Astrocyte of the spinal cord (primary cell): ENCODE data around the gene MAGEA10.
"Not testable (repeated sequence)": the region's sequence is repeated elsewhere in the genome, so short reads cannot be mapped to it uniquely, and the experiment has no call there.

Source experiments
- DNase-seq: peaks from one replicate; pipeline ENCODE4 v3.0.0; 2011; ENCODE audit warnings: low read depth, low spot score
- H3K4me3 ChIP-seq: 2 replicates; pipeline ENCODE4 v1.5.1; 2011; ENCODE audit warnings: low read depth, mild to moderate bottlenecking, low read length, moderate library complexity
- in situ Hi-C: cut with HindIII; loops from 2 replicates; pipeline ENCODE4 v1.10.0; 2017; ENCODE audit warnings: low sequenced_read_pairs
- TF ChIP-seq, protein P1 (sequence below): IDR thresholded peaks from 2 replicates; pipeline ENCODE4 v1.5.1; 2012; ENCODE audit warnings: low read depth, mild to moderate bottlenecking, low read length, inconsistent platforms

MAGEA10 gene

DNA sequence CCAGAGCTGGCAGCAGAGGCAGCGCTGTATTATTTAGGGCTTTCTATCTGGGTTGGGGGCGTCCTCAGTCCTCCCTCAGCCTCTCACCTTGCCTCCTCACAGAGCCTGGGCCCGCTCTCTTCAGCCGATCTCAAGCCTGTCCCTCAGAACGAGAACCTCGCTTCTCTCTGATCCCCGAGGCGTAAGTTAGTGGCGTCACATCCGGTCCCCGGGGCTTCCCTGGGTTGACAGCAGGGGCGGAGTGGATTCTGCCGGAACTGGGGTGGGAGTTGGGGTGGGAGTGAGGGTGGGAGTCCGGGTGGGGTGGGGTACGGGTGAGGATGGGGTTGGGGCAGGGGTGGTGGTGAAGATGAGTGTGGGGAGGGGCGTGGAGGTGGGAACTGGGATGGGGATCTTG, at the start of gene MAGEA10:
Gene MAGEA10 (minus strand): TSS at position 190 of the 397 bp plus-strand sequence. CDS start 2,957 bp downstream, outside the sequence.
- H3K4me3 ChIP-seq = no peak within 1 kb of the TSS
- DNase-seq = no peak
- TF ChIP-seq, protein P1, sequence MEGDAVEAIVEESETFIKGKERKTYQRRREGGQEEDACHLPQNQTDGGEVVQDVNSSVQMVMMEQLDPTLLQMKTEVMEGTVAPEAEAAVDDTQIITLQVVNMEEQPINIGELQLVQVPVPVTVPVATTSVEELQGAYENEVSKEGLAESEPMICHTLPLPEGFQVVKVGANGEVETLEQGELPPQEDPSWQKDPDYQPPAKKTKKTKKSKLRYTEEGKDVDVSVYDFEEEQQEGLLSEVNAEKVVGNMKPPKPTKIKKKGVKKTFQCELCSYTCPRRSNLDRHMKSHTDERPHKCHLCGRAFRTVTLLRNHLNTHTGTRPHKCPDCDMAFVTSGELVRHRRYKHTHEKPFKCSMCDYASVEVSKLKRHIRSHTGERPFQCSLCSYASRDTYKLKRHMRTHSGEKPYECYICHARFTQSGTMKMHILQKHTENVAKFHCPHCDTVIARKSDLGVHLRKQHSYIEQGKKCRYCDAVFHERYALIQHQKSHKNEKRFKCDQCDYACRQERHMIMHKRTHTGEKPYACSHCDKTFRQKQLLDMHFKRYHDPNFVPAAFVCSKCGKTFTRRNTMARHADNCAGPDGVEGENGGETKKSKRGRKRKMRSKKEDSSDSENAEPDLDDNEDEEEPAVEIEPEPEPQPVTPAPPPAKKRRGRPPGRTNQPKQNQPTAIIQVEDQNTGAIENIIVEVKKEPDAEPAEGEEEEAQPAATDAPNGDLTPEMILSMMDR = no peak
- in situ Hi-C loops = no loop called here

DNA sequence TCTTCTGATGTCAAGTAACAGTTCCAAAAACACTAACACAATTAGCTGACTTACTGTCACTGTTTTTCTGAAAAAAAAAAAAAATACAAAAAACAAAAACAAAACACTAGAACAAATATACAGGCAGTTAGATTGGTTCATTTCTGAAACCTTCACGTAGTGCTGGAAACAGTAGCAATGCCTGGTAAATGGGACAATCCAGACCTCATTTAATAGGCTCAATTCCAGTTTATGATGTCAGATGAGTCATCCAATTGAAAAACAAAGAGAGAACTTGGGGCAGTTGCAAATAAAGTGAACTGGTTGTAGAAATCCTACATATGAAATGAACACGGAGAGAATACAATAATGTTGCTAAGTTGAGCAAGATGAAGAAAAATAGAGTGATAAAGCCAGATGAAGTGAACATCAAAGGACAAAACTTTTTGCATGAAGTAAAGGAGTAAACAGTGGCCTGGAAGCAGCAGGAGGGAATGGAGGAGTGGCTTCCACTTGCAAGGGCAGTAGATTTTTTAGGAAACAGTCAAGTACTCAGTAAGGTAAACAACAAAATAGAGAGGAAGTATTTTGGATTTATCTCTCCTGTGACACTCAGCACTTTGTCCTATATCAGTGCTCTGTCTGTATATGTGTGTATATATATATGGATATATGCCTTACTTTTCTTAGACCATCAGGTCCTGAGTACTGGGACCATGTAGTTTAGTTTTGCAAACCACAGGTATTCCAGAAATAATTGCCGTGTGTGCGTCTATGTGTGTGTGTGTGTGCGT, 39.3 kb upstream of the MAGEA10 start:
- in situ Hi-C loops = no loop called here
- H3K4me3 ChIP-seq = no peak overlapping the region
- TF ChIP-seq, protein P1 = no peak
- DNase-seq = peak; percentile 32

DNA sequence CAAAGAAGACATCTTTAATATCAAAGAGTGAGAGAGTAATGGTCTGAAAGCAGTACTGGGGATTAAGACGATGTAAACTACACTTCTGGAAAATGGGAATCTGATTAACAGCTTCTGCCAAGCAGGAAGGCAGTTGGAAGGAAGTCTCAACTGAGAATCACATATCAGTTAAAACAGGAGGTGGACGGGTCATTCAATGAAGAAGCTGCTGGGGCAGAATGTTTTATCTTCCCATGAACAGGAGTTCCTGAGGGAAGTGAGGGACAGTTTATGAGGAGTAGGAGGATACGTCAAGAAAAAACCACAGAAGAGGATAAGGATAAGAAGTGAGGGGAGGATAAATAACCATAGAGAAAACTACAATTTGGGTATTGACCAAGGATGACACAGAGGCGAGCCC, 38.7 kb upstream of the MAGEA10 start:
- H3K4me3 ChIP-seq = no peak overlapping the region
- no peak for DNase-seq
- TF ChIP-seq, protein P1 = no peak
- in situ Hi-C loops = no loop called here

DNA sequence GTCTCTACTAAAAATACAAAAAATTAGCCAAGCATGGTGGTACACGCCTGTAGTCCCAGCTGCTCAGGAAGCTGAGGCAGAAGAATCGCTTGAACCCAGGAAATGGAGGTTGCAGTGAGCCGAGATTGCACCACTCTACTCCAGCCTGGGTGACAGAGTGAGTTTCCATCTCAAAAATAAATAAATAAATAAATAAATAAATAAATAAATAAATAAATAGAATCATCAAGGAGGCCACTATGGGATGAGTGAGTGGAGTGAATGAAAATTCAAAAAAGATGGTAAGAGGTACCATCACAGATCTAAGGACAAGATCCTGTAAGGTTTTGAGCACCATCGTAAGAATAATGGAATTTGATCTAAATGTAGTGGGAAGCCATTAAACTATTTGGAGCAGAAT, 37.5 kb upstream of the MAGEA10 start:
- in situ Hi-C loops, H3K4me3 ChIP-seq, DNase-seq: not testable (repeated sequence)

DNA sequence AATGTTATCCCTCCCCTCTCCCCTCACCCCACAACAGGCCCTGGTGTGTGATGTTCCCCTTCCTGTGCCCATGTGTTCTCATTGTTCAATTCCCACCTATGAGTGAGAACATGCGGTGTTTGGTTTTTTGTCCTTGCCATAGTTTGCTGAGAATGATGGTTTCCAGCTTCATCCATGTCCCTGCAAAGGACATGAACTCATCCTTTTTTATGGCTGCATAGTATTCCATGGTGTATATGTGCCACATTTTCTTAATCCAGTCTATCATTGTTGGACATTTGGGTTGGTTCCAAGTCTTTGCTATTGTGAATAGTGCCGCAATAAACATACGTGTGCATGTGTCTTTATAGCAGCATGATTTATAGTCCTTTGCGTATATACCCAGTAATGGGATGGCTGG, 35.5 kb upstream of the MAGEA10 start:
- in situ Hi-C loops, H3K4me3 ChIP-seq, DNase-seq: not testable (repeated sequence)

DNA sequence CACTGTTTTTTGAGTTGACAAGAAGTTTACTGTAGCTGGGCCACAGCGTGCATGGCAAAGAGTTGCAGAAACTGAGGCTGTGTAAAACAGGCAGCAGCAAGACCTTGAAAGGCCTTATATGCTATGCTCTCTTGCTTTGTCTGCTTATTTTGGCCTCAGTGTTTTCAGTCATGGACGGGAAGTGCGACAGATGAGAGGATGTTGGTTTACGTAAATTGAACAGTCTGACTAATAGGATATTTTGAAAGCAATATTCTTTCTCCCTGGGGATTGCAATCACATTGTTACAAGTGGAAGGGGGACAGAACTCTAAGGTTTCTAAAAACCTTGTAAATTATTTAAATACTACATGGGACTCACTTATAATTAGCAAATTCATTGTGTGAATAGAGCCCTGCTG, 32.2 kb upstream of the MAGEA10 start:
- in situ Hi-C loops = no loop called here
- H3K4me3 ChIP-seq = no peak overlapping the region
- no peak for DNase-seq
- TF ChIP-seq, protein P1 = no peak

DNA sequence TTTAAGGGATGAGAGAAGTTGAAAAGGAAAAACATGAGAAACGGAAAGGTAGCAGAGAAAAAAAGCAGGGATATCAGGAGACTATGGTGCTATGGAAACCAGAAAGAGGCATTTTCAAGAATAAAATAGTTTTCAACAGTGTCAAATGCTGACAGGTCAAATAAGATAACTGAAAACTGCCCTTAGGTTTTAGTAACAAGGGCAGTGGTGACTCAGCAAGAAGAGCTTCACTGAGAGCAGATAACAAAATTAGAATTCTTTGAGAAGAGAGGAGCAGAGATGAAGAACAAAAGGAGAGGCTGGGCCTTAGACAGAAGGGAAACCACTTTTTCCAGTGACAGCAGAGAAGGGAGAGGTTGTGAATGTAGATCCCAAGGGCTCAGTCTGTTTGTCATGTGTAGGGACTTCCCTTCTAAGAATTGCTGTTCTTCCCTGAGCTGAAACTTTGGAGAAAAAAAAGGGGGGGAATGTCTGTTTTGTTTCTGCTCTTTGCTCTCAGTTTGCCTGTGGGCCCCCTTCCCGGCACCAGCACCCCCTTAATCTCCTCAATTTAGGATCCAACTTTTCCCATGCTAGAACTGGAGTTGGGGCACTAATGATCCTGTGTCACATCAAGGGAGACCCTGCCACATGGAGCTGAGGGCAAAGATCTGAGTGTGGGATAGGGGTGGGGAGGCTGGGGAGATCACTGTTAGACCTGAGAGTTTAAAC, 26.8 kb upstream of the MAGEA10 start:
- TF ChIP-seq, protein P1 = no peak
- no peak for DNase-seq
- no peak overlapping the region for H3K4me3 ChIP-seq
- in situ Hi-C loops = no loop called here
